SU-DHL-6 (cell line): Measurements from ENCODE around the gene RAPGEF5.

Source experiments
- H2AFZ ChIP-seq: fragments of 200-600 bp; sonication (generic); 2 replicates; pipeline ENCODE4 v1.6.1; 2014; ENCODE audit warnings: low read depth, mild to moderate bottlenecking, moderate library complexity, mixed read lengths, antibody characterized with exemption, low read length; ENCODE audit not compliant: severe bottlenecking
- H3F3A ChIP-seq: fragments of 200-600 bp; shearing (Covaris generic); 2 replicates; pipeline ENCODE4 v1.6.0; 2016; ENCODE audit warnings: antibody characterized with exemption, mild to moderate bottlenecking; ENCODE audit not compliant: insufficient read depth
- H3K27ac ChIP-seq: fragments of 200-600 bp; sonication (generic); 2 replicates; pipeline ENCODE4 v1.5.1; 2016; ENCODE audit warnings: low read depth, mild to moderate bottlenecking, low read length, moderate library complexity, mixed read lengths
- H3K27me3 ChIP-seq: fragments of 200-600 bp; sonication (generic), shearing (Covaris generic); 2 replicates; pipeline ENCODE4 v1.6.0; 2014; ENCODE audit warnings: mild to moderate bottlenecking, low read length
- H3K36me3 ChIP-seq: fragments of 200-600 bp; sonication (generic); 2 replicates; pipeline ENCODE4 v1.6.1; 2014; ENCODE audit warnings: mild to moderate bottlenecking, low read length, mixed read lengths
- H3K4me2 ChIP-seq: fragments of 300-600, 200-600 bp; shearing (Covaris generic), sonication (generic); 2 replicates; pipeline ENCODE4 v1.6.0; 2014; ENCODE audit warnings: low read length, low read depth, mild to moderate bottlenecking; ENCODE audit not compliant: poor library complexity, severe bottlenecking
- H3K4me3 ChIP-seq: fragments of 200-600 bp; sonication (generic); 2 replicates; pipeline ENCODE4 v1.5.1; 2014; ENCODE audit warnings: antibody characterized with exemption, low read length, mild to moderate bottlenecking, mixed read lengths; ENCODE audit not compliant: insufficient read depth, poor library complexity, severe bottlenecking
- H3K79me2 ChIP-seq: fragments of 200-600 bp; sonication (generic); 2 replicates; pipeline ENCODE4 v1.6.1; 2014; ENCODE audit warnings: mild to moderate bottlenecking, low read length, moderate library complexity; ENCODE audit not compliant: insufficient read depth
- H3K9ac ChIP-seq: fragments of 200-600 bp; sonication (generic); 2 replicates; pipeline ENCODE4 v1.7.0; 2014; ENCODE audit warnings: mild to moderate bottlenecking, low read length
- H3K9me2 ChIP-seq: fragments of 200-600 bp; sonication (generic); replicated peaks from 2 replicates; pipeline ENCODE4 v1.6.1; 2014; ENCODE audit warnings: low read length; ENCODE audit not compliant: insufficient read depth
- H3K9me3 ChIP-seq: fragments of 200-600 bp; sonication (generic); 2 replicates; pipeline ENCODE4 v1.6.1; 2014; ENCODE audit warnings: low read length, mixed read lengths; ENCODE audit not compliant: insufficient read depth
- H4K20me1 ChIP-seq: fragments of 200-600 bp; sonication (generic); 2 replicates; pipeline ENCODE4 v1.6.1; 2014; ENCODE audit warnings: low read depth, mild to moderate bottlenecking, antibody characterized with exemption, low read length, moderate library complexity, mixed read lengths
- EZH2phosphoT487 ChIP-seq: fragments of 200-600 bp; sonication (generic), shearing (Covaris generic); conservative IDR thresholded peaks from 2 replicates; pipeline ENCODE4 v1.6.1; 2018; ENCODE audit warnings: mild to moderate bottlenecking, antibody characterized with exemption, low read length, moderate library complexity, mixed read lengths
- TF ChIP-seq, protein P1 (sequence below): fragments of 200-600 bp; sonication (generic); IDR thresholded peaks from one replicate; pipeline ENCODE4 v1.5.1; 2017; ENCODE audit warnings: antibody characterized with exemption, mild to moderate bottlenecking, low read length, moderate library complexity; ENCODE audit not compliant: insufficient read depth, poor library complexity, severe bottlenecking

The RAPGEF5 gene

DNA sequence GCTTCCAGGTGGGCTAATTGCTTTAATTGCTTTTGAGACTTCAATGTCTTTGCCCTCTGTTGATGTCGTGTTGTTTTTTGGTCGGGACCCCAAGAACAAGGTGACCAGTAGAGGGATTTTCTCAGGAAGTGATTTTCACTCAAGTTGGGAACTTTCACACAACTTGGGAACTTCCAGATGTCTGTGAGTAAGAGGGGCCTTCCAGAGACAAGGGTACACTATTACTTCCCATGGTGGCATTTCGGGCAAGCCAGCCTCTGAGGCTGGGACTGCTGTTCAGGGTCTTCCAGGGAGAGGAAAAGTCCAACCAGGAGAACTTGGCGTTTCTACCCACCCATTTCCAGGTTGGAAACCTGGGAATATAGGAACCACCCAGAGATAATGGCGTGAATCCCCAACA lies 241.3 kb downstream of the RAPGEF5 start:
- Histone ChIP-seq H2AFZ (no peak overlapping the region), H3K36me3 (no peaks in the 10 kb centered on the region), H3K9me3 (no peaks in the 10 kb centered on the region), H3K4me2 (no peak overlapping the region), H4K20me1 (no peaks in the 10 kb centered on the region), H3K27me3 (no peaks in the 10 kb centered on the region), H3K4me3 (no peak overlapping the region), H3F3A (no peaks in the 10 kb centered on the region), H3K27ac (no peak overlapping the region), H3K9me2 (no peaks in the 10 kb centered on the region), H3K79me2 (no peaks in the 10 kb centered on the region), H3K9ac (no peak overlapping the region)
- TF ChIP-seq EZH2phosphoT487, result no peak
- TF ChIP-seq, protein P1, sequence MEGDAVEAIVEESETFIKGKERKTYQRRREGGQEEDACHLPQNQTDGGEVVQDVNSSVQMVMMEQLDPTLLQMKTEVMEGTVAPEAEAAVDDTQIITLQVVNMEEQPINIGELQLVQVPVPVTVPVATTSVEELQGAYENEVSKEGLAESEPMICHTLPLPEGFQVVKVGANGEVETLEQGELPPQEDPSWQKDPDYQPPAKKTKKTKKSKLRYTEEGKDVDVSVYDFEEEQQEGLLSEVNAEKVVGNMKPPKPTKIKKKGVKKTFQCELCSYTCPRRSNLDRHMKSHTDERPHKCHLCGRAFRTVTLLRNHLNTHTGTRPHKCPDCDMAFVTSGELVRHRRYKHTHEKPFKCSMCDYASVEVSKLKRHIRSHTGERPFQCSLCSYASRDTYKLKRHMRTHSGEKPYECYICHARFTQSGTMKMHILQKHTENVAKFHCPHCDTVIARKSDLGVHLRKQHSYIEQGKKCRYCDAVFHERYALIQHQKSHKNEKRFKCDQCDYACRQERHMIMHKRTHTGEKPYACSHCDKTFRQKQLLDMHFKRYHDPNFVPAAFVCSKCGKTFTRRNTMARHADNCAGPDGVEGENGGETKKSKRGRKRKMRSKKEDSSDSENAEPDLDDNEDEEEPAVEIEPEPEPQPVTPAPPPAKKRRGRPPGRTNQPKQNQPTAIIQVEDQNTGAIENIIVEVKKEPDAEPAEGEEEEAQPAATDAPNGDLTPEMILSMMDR, result no peak

DNA sequence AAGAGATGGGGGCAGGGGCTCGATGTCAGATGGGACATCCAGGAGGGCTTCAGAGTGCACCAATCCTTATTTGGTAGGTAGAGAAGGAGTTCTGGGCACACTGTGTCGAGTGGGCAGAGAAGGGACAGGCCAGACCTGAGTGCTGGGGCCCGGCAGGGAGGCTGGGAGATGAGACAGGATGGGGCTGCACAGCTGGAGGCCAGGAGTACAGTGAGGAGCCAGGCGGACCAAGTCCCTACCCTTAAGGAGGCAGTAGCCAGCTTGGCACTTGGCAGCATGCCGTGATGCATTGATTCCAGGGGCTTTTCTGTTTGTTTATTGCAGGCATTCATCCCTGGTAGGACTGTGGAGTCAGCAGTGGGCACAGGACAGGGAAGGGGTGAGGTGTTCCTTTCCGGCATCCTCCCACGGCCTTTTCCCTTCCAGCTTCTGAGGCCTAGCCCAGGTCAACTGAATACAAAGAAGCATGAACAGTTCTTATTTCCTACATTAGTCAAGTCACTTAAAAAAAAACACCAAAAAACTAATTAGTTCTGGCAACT lies 242.4 kb downstream of the RAPGEF5 start:
- TF ChIP-seq, protein P1, result no peak
- no peak for TF ChIP-seq EZH2phosphoT487
- no peaks in the 10 kb centered on the region for H3K9me3 ChIP-seq
- H3K9me2 ChIP-seq, result no peaks in the 10 kb centered on the region
- H4K20me1 ChIP-seq, result no peaks in the 10 kb centered on the region
- no peaks in the 10 kb centered on the region for H3F3A ChIP-seq
- H3K79me2 ChIP-seq, result no peaks in the 10 kb centered on the region
- H3K36me3 ChIP-seq, result no peaks in the 10 kb centered on the region
- no peaks in the 10 kb centered on the region for H3K27me3 ChIP-seq
- no peak overlapping the region for H3K9ac ChIP-seq
- H3K27ac ChIP-seq, result no peak overlapping the region
- H2AFZ ChIP-seq, result no peak overlapping the region
- H3K4me2 ChIP-seq, result no peak overlapping the region
- H3K4me3 ChIP-seq, result no peak overlapping the region

DNA sequence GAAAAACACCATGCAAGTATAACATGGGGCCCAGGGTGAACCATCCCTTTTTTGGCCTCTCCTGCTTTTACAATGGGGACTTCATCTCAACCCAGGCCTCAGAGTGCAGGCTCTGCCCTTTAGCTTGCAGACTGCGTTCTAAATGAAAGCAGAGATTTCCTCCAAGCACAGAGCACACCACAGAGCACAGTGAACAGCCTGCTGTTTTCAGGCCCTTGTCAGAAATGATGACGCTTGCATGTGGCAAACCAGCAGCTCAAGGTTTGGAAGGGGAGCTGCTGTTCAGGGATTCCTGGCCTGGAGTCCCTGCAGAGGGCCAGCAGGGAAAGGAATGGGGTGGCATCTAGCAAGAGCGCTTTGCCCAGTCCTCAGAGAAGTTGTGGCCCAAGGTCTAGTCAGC lies 243.9 kb downstream of the RAPGEF5 start:
- H3K79me2 ChIP-seq, result no peaks in the 10 kb centered on the region

More for the DNA sequence above, 243.9 kb downstream of the RAPGEF5 start:
- Histone ChIP-seq H3K9me2 (no peaks in the 10 kb centered on the region), H4K20me1 (no peaks in the 10 kb centered on the region), H3F3A (no peaks in the 10 kb centered on the region), H3K36me3 (no peaks in the 10 kb centered on the region), H3K9ac (no peak overlapping the region), H3K27ac (no peak overlapping the region), H3K27me3 (no peaks in the 10 kb centered on the region), H2AFZ (no peak overlapping the region), H3K4me3 (no peak overlapping the region), H3K4me2 (no peak overlapping the region), H3K9me3 (no peaks in the 10 kb centered on the region)
- TF ChIP-seq, protein P1, result no peak
- TF ChIP-seq EZH2phosphoT487, result no peak
